HEK293T (cell line): ENCODE results near the gene RGCC.

ENCODE experiments used
- CTCF ChIA-PET: fragments of 350-600 bp; formaldehyde crosslinking; extraction: SDS; loops from one replicate; lab custom pipeline; 2021; ENCODE audit warnings: antibody characterized with exemption, inconsistent platforms; lab: Yijun Ruan, JAX
- POLR2A ChIA-PET: fragments of 350-600 bp; formaldehyde crosslinking; extraction: SDS; loops from one replicate; lab custom pipeline; 2020; ENCODE audit warnings: antibody characterized with exemption, inconsistent platforms; lab: Yijun Ruan, JAX
- DNase-seq: peaks from one replicate; pipeline ENCODE4 v3.0.0; 2012; ENCODE audit warnings: mixed read lengths; ENCODE audit errors: extremely low spot score
- ARNT ChIP-seq: fragments of 450-650 bp; IDR thresholded peaks from 2 replicates; pipeline ENCODE4 v1.6.1; 2017; ENCODE audit warnings: mild to moderate bottlenecking
- BHLHE40 ChIP-seq: fragments of 450-650 bp; IDR thresholded peaks from 2 replicates; pipeline ENCODE4 v1.6.1; 2016; ENCODE audit warnings: mild to moderate bottlenecking, moderate library complexity, borderline replicate concordance
- CTBP1 ChIP-seq: fragments of 450-650 bp; IDR thresholded peaks from 2 replicates; pipeline ENCODE4 v1.6.1; 2016; ENCODE audit warnings: borderline replicate concordance
- ELF4 ChIP-seq: fragments of 450-650 bp; IDR thresholded peaks from 2 replicates; pipeline ENCODE4 v1.6.1; 2017; ENCODE audit warnings: antibody characterized with exemption
- FOXA1 ChIP-seq: fragments of 450-650 bp; IDR thresholded peaks from 2 replicates; pipeline ENCODE4 v1.6.1; 2016; ENCODE audit warnings: mild to moderate bottlenecking
- FOXK2 ChIP-seq: fragments of 450-650 bp; IDR thresholded peaks from 2 replicates; pipeline ENCODE4 v1.6.1; 2016; ENCODE audit warnings: mild to moderate bottlenecking
- FOXM1 ChIP-seq: fragments of 450-650 bp; IDR thresholded peaks from 2 replicates; pipeline ENCODE4 v1.6.1; 2017; ENCODE audit warnings: mild to moderate bottlenecking, borderline replicate concordance
- HDGF ChIP-seq: fragments of 450-650 bp; IDR thresholded peaks from 2 replicates; pipeline ENCODE4 v1.6.1; 2017; ENCODE audit warnings: antibody characterized with exemption, borderline replicate concordance
- L3MBTL2 ChIP-seq: fragments of 450-650 bp; conservative IDR thresholded peaks from 2 replicates; pipeline ENCODE4 v1.6.1; 2016; ENCODE audit warnings: mild to moderate bottlenecking
- LEF1 ChIP-seq: fragments of 450-650 bp; IDR thresholded peaks from 2 replicates; pipeline ENCODE4 v1.6.1; 2017; ENCODE audit warnings: mild to moderate bottlenecking, borderline replicate concordance
- NFRKB ChIP-seq: fragments of 450-650 bp; IDR thresholded peaks from 2 replicates; pipeline ENCODE4 v1.6.1; 2016; ENCODE audit warnings: mild to moderate bottlenecking, moderate library complexity
- SP1 ChIP-seq: fragments of 450-650 bp; IDR thresholded peaks from 2 replicates; pipeline ENCODE4 v1.6.1; 2017
- SUZ12 ChIP-seq: fragments of 450-650 bp; IDR thresholded peaks from 2 replicates; pipeline ENCODE4 v1.6.1; 2016; ENCODE audit warnings: mild to moderate bottlenecking
- TARDBP ChIP-seq: fragments of 450-650 bp; IDR thresholded peaks from 2 replicates; pipeline ENCODE4 v1.6.1; 2016
- ZNF384 ChIP-seq: fragments of 450-650 bp; IDR thresholded peaks from 2 replicates; pipeline ENCODE4 v1.6.1; 2016
- TF ChIP-seq, protein P1 (sequence below): fragments of 450-650 bp; IDR thresholded peaks from 2 replicates; pipeline ENCODE4 v1.6.1; 2016

Gene RGCC

DNA sequence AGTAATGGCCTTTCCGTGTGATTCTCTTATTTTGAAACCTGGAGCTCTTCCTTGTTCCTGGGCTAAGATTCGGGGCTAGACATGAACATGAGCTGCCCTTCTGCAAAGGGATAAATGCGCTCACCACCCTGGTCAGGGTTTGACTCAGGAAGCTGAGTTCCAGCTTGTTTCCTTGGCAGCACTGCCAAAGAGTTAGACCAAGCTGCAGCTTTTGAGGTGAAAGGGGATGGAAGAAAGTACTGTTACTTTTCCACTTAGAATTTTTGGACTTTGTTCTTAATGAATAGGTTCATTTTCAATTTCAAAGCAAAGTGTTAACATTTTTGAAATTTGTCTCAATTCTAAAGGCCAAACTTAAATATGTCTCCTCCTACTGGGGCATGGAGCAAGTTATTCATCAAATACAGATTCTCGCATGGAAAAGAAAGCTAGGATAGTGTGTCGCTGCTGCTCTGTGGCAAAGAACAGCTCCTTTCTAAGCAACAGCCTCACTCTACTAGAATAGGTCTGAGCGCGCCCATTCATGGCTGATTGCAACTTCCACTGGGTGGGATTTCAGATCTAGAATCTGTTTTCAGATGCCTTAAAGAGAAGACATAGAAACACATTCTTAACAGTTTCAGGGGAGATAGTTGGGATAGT, 2.2 kb downstream of the RGCC start:
- TF ChIP-seq NFRKB (no peak), LEF1 (no peak), CTBP1 (no peak), FOXK2 (no peak), ARNT (no peak), BHLHE40 (no peak), L3MBTL2 (no peak), HDGF (no peak)
- TF ChIP-seq, protein P1, sequence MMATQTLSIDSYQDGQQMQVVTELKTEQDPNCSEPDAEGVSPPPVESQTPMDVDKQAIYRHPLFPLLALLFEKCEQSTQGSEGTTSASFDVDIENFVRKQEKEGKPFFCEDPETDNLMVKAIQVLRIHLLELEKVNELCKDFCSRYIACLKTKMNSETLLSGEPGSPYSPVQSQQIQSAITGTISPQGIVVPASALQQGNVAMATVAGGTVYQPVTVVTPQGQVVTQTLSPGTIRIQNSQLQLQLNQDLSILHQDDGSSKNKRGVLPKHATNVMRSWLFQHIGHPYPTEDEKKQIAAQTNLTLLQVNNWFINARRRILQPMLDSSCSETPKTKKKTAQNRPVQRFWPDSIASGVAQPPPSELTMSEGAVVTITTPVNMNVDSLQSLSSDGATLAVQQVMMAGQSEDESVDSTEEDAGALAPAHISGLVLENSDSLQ: no peak
- CTCF ChIA-PET: interaction anchor here (0.7 to 1.4 kb wide), 4 partner anchors 10 to 807 kb away, joined by 3 to 4 read pairs (median 4); no protein-coding TSS in a partner anchor
- POLR2A ChIA-PET: no interaction called here
- DNase-seq: no peak

DNA sequence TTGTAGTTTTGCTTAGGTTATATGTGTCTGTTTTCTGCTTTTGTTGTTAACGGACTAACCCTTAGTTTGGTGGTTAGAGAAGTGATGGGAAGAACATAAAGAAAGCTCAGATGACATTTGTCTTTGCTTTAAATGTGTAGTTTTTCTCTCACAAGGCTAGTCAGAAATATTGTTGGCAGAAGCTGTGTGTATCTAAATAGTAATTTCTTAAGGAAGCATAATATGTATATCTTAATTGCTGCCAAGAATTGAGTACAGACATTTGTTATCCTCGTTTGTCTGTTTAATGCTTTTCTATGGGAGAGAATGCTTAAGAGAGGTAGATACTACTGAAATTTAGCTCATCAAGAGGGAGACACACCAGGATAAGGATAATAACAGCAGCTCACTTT, 2.7 kb downstream of the RGCC start:
- TF ChIP-seq FOXM1 (no peak), ARNT (no peak), SP1 (no peak), FOXK2 (no peak), NFRKB (no peak)
- ChIA-PET POLR2A (no interaction called here), CTCF (interaction anchor here (1.1 kb wide), 2 partner anchors 10 to 187 kb away, joined by 3 to 4 read pairs; no protein-coding TSS in a partner anchor)
- no peak for DNase-seq

DNA sequence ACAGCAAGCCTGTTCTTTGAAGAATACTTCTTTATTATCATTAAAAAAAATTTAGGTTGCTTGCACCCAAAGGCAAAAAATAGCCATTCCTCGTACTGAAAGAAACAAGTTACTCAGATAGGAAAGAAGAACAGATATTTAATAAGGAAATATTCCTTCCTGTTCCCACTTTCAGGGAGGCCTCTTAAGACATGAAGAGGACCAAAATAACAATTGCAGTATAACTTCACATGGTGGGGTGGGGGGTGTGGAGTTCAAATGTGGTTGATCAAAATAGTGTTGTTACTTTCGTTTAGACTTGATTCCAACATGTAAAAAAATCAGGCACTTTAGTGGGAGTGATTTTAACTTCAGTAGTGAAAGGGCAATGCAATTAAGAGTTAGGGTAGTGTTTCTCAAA, 3.6 kb downstream of the RGCC start:
- POLR2A ChIA-PET: no interaction called here
- DNase-seq: no peak
- no peak for TF ChIP-seq BHLHE40
- no peak for TF ChIP-seq TARDBP
- TF ChIP-seq LEF1: no peak
- TF ChIP-seq ARNT: no peak
- TF ChIP-seq ELF4: no peak
- TF ChIP-seq CTBP1: no peak
- TF ChIP-seq, protein P1: no peak
- no peak for TF ChIP-seq FOXM1
- no peak for TF ChIP-seq SUZ12
- TF ChIP-seq FOXK2: no peak
- TF ChIP-seq L3MBTL2: no peak
- no peak for TF ChIP-seq HDGF
- TF ChIP-seq NFRKB: no peak
- no peak for TF ChIP-seq ZNF384
- TF ChIP-seq SP1: no peak
- no peak for TF ChIP-seq FOXA1
- CTCF ChIA-PET: no interaction called here

DNA sequence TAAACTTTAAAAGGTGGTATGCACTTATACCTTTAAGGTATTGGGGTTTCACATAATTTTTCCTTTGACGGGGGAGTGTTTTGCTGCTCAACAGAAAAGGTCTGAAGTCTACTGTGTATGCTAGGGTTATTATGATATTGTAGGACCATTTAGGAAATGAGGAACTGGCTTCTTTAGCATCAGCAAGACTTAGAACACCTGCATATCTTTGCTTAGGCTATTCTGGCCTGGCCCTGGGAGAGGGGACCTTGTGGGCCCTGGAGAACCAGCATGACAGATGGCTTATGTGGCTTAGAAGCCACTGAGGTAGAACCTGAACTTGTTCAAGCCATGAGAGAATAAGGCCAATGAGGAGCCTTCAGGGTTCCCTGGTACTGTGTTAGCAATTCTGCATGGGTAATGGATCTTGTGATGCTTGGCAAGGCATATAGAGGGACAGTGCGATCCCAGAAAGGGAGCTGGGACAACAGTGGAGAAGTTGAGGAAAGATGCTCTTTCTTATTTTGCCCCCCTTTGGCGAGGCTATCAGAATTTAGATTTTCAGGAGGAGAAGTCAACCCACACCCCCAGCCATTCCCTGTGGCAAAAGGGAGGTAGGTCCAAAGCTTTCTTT, 4.3 kb downstream of the RGCC start:
- no peak for DNase-seq
- POLR2A ChIA-PET: no interaction called here
- no peak for TF ChIP-seq L3MBTL2
- no peak for TF ChIP-seq SUZ12
- CTCF ChIA-PET: no interaction called here

DNA sequence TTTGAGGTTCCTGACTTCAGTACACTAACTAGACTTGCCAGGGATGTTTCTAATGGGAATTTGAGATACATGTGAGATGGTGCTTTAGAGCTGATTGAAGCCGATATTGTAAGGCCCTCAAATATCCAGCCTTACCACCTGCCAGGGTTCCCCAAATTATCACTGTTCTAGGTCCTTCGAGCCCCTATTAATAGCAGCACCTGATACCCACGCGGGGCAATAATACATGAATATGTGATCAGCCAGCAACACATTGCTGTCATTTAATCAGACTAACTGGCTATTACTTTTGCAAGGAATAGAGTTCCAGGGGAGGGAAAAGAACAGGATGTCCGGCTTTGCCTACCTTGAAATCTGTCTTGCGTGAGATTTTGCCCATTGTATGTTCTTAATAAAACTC, 5.1 kb downstream of the RGCC start:
- ChIA-PET CTCF (no interaction called here), POLR2A (no interaction called here)
- DNase-seq: no peak
- TF ChIP-seq L3MBTL2 (no peak), SUZ12 (no peak), SP1 (no peak), TARDBP (no peak), FOXM1 (no peak), ARNT (no peak), FOXK2 (no peak), CTBP1 (no peak), HDGF (no peak), FOXA1 (no peak), BHLHE40 (no peak), LEF1 (no peak), ZNF384 (no peak), NFRKB (no peak), ELF4 (no peak)
- TF ChIP-seq, protein P1: no peak

DNA sequence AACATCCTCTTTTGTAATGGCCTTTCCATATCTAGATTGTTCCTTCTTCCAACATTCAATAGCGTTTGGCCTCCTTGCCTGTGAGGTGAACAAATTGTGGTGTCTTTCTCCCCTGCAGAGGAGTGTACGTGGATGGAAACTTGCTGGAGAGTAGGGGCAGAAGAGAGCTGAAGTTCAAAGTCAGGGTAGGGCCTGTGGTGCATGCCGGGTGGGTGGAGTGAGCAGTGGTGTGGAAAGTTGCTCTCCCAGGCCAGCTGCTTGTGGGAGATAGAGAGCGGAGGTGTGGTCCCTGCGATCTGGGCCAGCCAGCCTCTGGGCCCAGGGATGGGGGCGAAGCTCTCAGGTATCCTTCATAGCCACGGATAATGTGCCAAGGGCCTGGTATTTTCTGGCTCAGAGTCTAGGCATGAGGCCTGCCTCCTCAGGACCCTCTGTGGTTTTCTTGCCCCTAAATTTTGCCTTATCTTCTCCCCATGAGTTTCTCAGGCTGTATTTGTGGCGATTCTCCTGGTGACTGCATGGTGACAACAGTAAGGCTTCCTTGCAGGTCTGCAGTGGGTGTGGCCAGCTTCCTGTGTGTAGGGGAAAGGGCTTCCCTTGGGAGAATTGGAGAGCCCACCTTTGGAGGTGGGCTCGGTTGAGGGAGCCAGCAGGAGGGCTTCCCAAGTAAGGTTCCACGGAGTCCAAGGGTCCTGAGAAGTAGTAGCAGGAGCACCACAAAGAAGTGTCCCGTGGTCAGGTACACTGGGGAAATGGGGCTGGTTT, 6.7 kb downstream of the RGCC start:
- ChIA-PET CTCF (no interaction called here), POLR2A (no interaction called here)
- no peak for DNase-seq
- TF ChIP-seq NFRKB: no peak
